BLaER1 treated with 17β-estradiol and CSF1 and Interleukin-3, amounts not matched to agents 10 nM and 100 nM (cell line): ENCODE data around the gene PTK7.
"Not testable (repeated sequence)": the region's sequence is repeated elsewhere in the genome, so short reads cannot be mapped to it uniquely, and the experiment has no call there.

Experiments used
- H3K27ac ChIP-seq, 11 experiments: shearing (Covaris generic); formaldehyde crosslinking; 2 replicates each; pipeline ENCODE4 v1.8.1; 2022
- H3K27me3 ChIP-seq, 11 experiments: shearing (Covaris generic); formaldehyde crosslinking; 2 replicates each; pipeline ENCODE4 v1.8.1; 2022
- H3K36me3 ChIP-seq, 11 experiments: shearing (Covaris generic); formaldehyde crosslinking; 2 replicates each; pipeline ENCODE4 v1.8.1; 2022
- H3K4me1 ChIP-seq, 10 experiments: shearing (Covaris generic); formaldehyde crosslinking; 2 replicates each; pipeline ENCODE4 v1.8.1; 2022
- H3K4me2 ChIP-seq, 11 experiments: shearing (Covaris generic); formaldehyde crosslinking; 2 replicates each; pipeline ENCODE4 v1.8.1; 2022
- H3K4me3 ChIP-seq, 10 experiments: shearing (Covaris generic); formaldehyde crosslinking; 2 replicates each; pipeline ENCODE4 v1.8.1; 2022
- H3K9ac ChIP-seq, 11 experiments: shearing (Covaris generic); formaldehyde crosslinking; 2 replicates each; pipeline ENCODE4 v1.8.1; 2022
- H3K9me3 ChIP-seq, 11 experiments: shearing (Covaris generic); formaldehyde crosslinking; replicated peaks in 1 of 11; 2 replicates each; pipeline ENCODE4 v1.8.1; 2022
- H4K20me1 ChIP-seq, 11 experiments: shearing (Covaris generic); formaldehyde crosslinking; 2 replicates each; pipeline ENCODE4 v1.8.1; 2022
- Cebpa-rat ChIP-seq, 11 experiments: shearing (Covaris generic); IDR thresholded peaks; 2 replicates each; pipeline ENCODE4 v1.8.1; 2022

The PTK7 gene

GRCh38 chr6:43130429-43130828 is 54.3 kb downstream of the PTK7 start:
- Histone ChIP-seq H3K4me3 (no peak overlapping the region), H3K9ac (0 out of 22 replicates have a peak overlapping the region, but pooled peaks of 1 of the 11 experiments have one; percentile 0), H3K9me3 (no peaks in the 10 kb centered on the region), H3K4me1 (peaks cover 0 to 25% (median 19%) of the 10 kb centered on the region in 10 experiments; a peak in 16 of 20 replicates), H4K20me1 (peaks cover 0 to 67% (median 36%) of the 10 kb centered on the region in 11 experiments; a peak in 17 of 22 replicates), H3K27me3 (no peaks in the 10 kb centered on the region), H3K27ac (no peak overlapping the region), H3K4me2 (no peak overlapping the region), H3K36me3 (peaks cover 14 to 67% (median 56%) of the 10 kb centered on the region in 11 experiments; a peak in 21 of 22 replicates)
- no peak for TF ChIP-seq Cebpa-rat (IDR thresholded peaks at IDR 0.05)

GRCh38 chr6:43131379-43131778 is 55.3 kb downstream of the PTK7 start:
- Histone ChIP-seq H3K36me3 (peaks cover 14 to 69% (median 60%) of the 10 kb centered on the region in 11 experiments; a peak in 21 of 22 replicates), H4K20me1 (peaks cover 0 to 58% (median 27%) of the 10 kb centered on the region in 11 experiments; a peak in 17 of 22 replicates), H3K4me1 (peaks cover 0 to 16% (median 10%) of the 10 kb centered on the region in 10 experiments; a peak in 15 of 20 replicates)
- H3K4me3 ChIP-seq, H3K9me3 ChIP-seq, H3K27ac ChIP-seq, H3K4me2 ChIP-seq, H3K27me3 ChIP-seq, H3K9ac ChIP-seq: not testable (repeated sequence)

GRCh38 chr6:43138267-43138666 is 62.2 kb downstream of the PTK7 start:
- no peak overlapping the region for H3K4me2 ChIP-seq
- TF ChIP-seq Cebpa-rat (IDR thresholded peaks at IDR 0.05), result no peak

GRCh38 chr6:43139973-43140372 is 63.9 kb downstream of the PTK7 start:
- H3K27me3 ChIP-seq, H3K27ac ChIP-seq, H3K9me3 ChIP-seq, H3K4me2 ChIP-seq, H3K4me3 ChIP-seq, H4K20me1 ChIP-seq: not testable (repeated sequence)
- Histone ChIP-seq H3K4me1 (peaks cover 0 to 25% (median 15%) of the 10 kb centered on the region in 10 experiments; a peak in 13 of 20 replicates), H3K36me3 (peaks cover 0 to 54% (median 38%) of the 10 kb centered on the region in 11 experiments; a peak in 20 of 22 replicates), H3K9ac (0 out of 22 replicates have a peak overlapping the region, but pooled peaks of 1 of the 11 experiments have one; percentile 26)

More at GRCh38 chr6:43138267-43138666, 62.2 kb downstream of the PTK7 start:
- Histone ChIP-seq H3K27ac (no peak overlapping the region), H3K27me3 (no peaks in the 10 kb centered on the region), H3K9ac (no peak overlapping the region), H3K36me3 (peaks cover 0 to 57% (median 29%) of the 10 kb centered on the region in 11 experiments; a peak in 19 of 22 replicates), H3K4me3 (no peak overlapping the region), H3K4me1 (peaks cover 0 to 19% (median 12%) of the 10 kb centered on the region in 10 experiments; a peak in 12 of 20 replicates), H3K9me3 (no peaks in the 10 kb centered on the region), H4K20me1 (peaks cover 0 to 10% (median 0%) of the 10 kb centered on the region in 11 experiments; a peak in 1 of 22 replicates)

- H3K36me3 ChIP-seq, result peaks cover 5 to 64% (median 44%) of the 10 kb centered on the region in 11 experiments; a peak in 20 of 22 replicates
- no peak for TF ChIP-seq Cebpa-rat (IDR thresholded peaks at IDR 0.05)
- no peaks in the 10 kb centered on the region for H3K27me3 ChIP-seq
- H3K4me2 ChIP-seq, result peak overlapping the region in 6 of 11 experiments; percentile 4 to 53 (median 34); a peak in 9 of 22 replicates
- H4K20me1 ChIP-seq, result 0 out of 22 replicates have a peak, but pooled peaks cover 0 to 5% (median 0%) of the 10 kb centered on the region in 11 experiments
- no peaks in the 10 kb centered on the region for H3K9me3 ChIP-seq
- H3K4me3 ChIP-seq, result no peak overlapping the region
- H3K9ac ChIP-seq, result peak overlapping the region in 4 of 11 experiments; percentile 6 to 44 (median 26); a peak in 4 of 22 replicates
- peaks cover 0 to 25% (median 15%) of the 10 kb centered on the region in 10 experiments; a peak in 13 of 20 replicates for H3K4me1 ChIP-seq
- no peak overlapping the region; a peak in 2 of 22 replicates for H3K27ac ChIP-seq
These were observed 65.5 kb downstream of the PTK7 start for GRCh38 chr6:43141644-43142043.

GRCh38 chr6:43142101-43142500 is 66.0 kb downstream of the PTK7 start:
- no peak overlapping the region for H3K4me3 ChIP-seq
- H3K4me2 ChIP-seq, result peak overlapping the region in 6 of 11 experiments; percentile 4 to 53 (median 34); a peak in 11 of 22 replicates
- no peak overlapping the region; a peak in 1 of 22 replicates for H3K27ac ChIP-seq
- H3K9ac ChIP-seq, result peak overlapping the region in 5 of 11 experiments; percentile 6 to 44 (median 32); a peak in 4 of 22 replicates
- peaks cover 5 to 69% (median 49%) of the 10 kb centered on the region in 11 experiments; a peak in 20 of 22 replicates for H3K36me3 ChIP-seq
- no peaks in the 10 kb centered on the region for H3K9me3 ChIP-seq
- H4K20me1 ChIP-seq, result 0 out of 22 replicates have a peak, but pooled peaks cover 0 to 7% (median 0%) of the 10 kb centered on the region in 11 experiments
- no peaks in the 10 kb centered on the region for H3K27me3 ChIP-seq
- TF ChIP-seq Cebpa-rat (IDR thresholded peaks at IDR 0.05), result no peak
- peaks cover 0 to 28% (median 16%) of the 10 kb centered on the region in 10 experiments; a peak in 13 of 20 replicates for H3K4me1 ChIP-seq

GRCh38 chr6:43143235-43144128 is 67.4 kb downstream of the PTK7 start:
- Histone ChIP-seq H3K27ac (peak overlapping the region in 1 of 11 experiments; percentile 8; a peak in 1 of 22 replicates), H4K20me1 (0 out of 22 replicates have a peak, but pooled peaks cover 0 to 11% (median 0%) of the 10 kb centered on the region in 11 experiments)

GRCh38 chr6:43144879-43145278 is 68.8 kb downstream of the PTK7 start:
- Histone ChIP-seq H3K4me1 (peaks cover 4 to 35% (median 21%) of the 10 kb centered on the region in 10 experiments; a peak in 13 of 20 replicates), H3K4me2 (no peak overlapping the region), H4K20me1 (0 out of 22 replicates have a peak, but pooled peaks cover 0 to 11% (median 0%) of the 10 kb centered on the region in 11 experiments), H3K9ac (no peak overlapping the region), H3K9me3 (no peaks in the 10 kb centered on the region), H3K36me3 (peaks cover 5 to 62% (median 44%) of the 10 kb centered on the region in 11 experiments; a peak in 19 of 22 replicates), H3K27ac (no peak overlapping the region), H3K27me3 (no peaks in the 10 kb centered on the region), H3K4me3 (no peak overlapping the region)
- TF ChIP-seq Cebpa-rat (IDR thresholded peaks at IDR 0.05), result no peak

More at GRCh38 chr6:43143235-43144128, 67.4 kb downstream of the PTK7 start:
- Histone ChIP-seq H3K4me2 (peak overlapping the region in 1 of 11 experiments; percentile 19; a peak in 2 of 22 replicates), H3K27me3 (no peaks in the 10 kb centered on the region), H3K9me3 (no peaks in the 10 kb centered on the region), H3K36me3 (peaks cover 5 to 76% (median 56%) of the 10 kb centered on the region in 11 experiments; a peak in 20 of 22 replicates), H3K4me3 (no peak overlapping the region), H3K9ac (peak overlapping the region in 5 of 11 experiments; percentile 6 to 32 (median 24); a peak in 4 of 22 replicates), H3K4me1 (peaks cover 0 to 30% (median 19%) of the 10 kb centered on the region in 10 experiments; a peak in 13 of 20 replicates)
- no peak for TF ChIP-seq Cebpa-rat (IDR thresholded peaks at IDR 0.05)
